DOHH2 (cell line): Measurements from ENCODE around the gene NGEF.

Experiments
- H3F3A ChIP-seq: fragments of 200-600 bp; sonication (generic), shearing (Covaris generic); 2 replicates; pipeline ENCODE4 v1.6.0; 2016; ENCODE audit warnings: antibody characterized with exemption, mild to moderate bottlenecking; ENCODE audit not compliant: control insufficient read depth, insufficient read depth
- H3K27ac ChIP-seq: fragments of 200-600 bp; sonication (generic); 2 replicates; pipeline ENCODE4 v1.5.1; 2014; ENCODE audit warnings: low read depth, mild to moderate bottlenecking, low read length, moderate library complexity
- H3K27me3 ChIP-seq: fragments of 200-600 bp; sonication (generic); 2 replicates; pipeline ENCODE4 v1.6.1; 2014; ENCODE audit warnings: mild to moderate bottlenecking, low read length, mixed read lengths; ENCODE audit not compliant: control insufficient read depth
- H3K36me3 ChIP-seq: fragments of 200-600 bp; sonication (generic); 2 replicates; pipeline ENCODE4 v1.6.1; 2014; ENCODE audit warnings: mild to moderate bottlenecking, low read length, moderate library complexity, mixed read lengths; ENCODE audit not compliant: control insufficient read depth
- H3K4me1 ChIP-seq: fragments of 200-600 bp; sonication (generic); 2 replicates; pipeline ENCODE4 v1.6.1; 2014; ENCODE audit warnings: mild to moderate bottlenecking, low read length, mixed read lengths; ENCODE audit not compliant: control insufficient read depth
- H3K4me2 ChIP-seq: fragments of 200-600 bp; sonication (generic); 2 replicates; pipeline ENCODE4 v1.6.0; 2014; ENCODE audit warnings: mild to moderate bottlenecking, low read length, moderate library complexity
- H3K4me3 ChIP-seq: fragments of 200-600 bp; sonication (generic); 2 replicates; pipeline ENCODE4 v1.5.1; 2014; ENCODE audit warnings: mild to moderate bottlenecking, low read length, mixed read lengths
- H3K79me2 ChIP-seq: fragments of 200-600 bp; sonication (generic); 2 replicates; pipeline ENCODE4 v1.6.1; 2014; ENCODE audit warnings: mild to moderate bottlenecking, low read length, mixed read lengths; ENCODE audit not compliant: control insufficient read depth
- H3K9me2 ChIP-seq: fragments of 200-600 bp; sonication (generic); replicated peaks from 2 replicates; pipeline ENCODE4 v1.6.1; 2014; ENCODE audit warnings: mild to moderate bottlenecking, low read length, mixed read lengths; ENCODE audit not compliant: control insufficient read depth
- H3K9me3 ChIP-seq: fragments of 200-600 bp; sonication (generic); 2 replicates; pipeline ENCODE4 v1.6.1; 2014; ENCODE audit warnings: antibody characterized with exemption, low read length, mixed read lengths; ENCODE audit not compliant: control insufficient read depth, insufficient read depth
- H4K20me1 ChIP-seq: fragments of 200-600 bp; sonication (generic); 2 replicates; pipeline ENCODE4 v1.6.0; 2014; ENCODE audit warnings: low read depth, mild to moderate bottlenecking, antibody characterized with exemption, low read length, moderate library complexity; ENCODE audit not compliant: control insufficient read depth, insufficient read depth
- EZH2phosphoT487 ChIP-seq: fragments of 200-600 bp; sonication (generic); IDR thresholded peaks from 2 replicates; pipeline ENCODE4 v1.6.1; 2017; ENCODE audit warnings: borderline replicate concordance, mild to moderate bottlenecking, antibody characterized with exemption, low read length, moderate library complexity, mixed read lengths
- TF ChIP-seq, protein P1 (sequence below): fragments of 200-600 bp; sonication (generic); IDR thresholded peaks from one replicate; pipeline ENCODE4 v1.5.1; 2014; ENCODE audit warnings: antibody characterized with exemption, mild to moderate bottlenecking, low read depth, low read length; ENCODE audit not compliant: poor library complexity, severe bottlenecking

NGEF gene

DNA sequence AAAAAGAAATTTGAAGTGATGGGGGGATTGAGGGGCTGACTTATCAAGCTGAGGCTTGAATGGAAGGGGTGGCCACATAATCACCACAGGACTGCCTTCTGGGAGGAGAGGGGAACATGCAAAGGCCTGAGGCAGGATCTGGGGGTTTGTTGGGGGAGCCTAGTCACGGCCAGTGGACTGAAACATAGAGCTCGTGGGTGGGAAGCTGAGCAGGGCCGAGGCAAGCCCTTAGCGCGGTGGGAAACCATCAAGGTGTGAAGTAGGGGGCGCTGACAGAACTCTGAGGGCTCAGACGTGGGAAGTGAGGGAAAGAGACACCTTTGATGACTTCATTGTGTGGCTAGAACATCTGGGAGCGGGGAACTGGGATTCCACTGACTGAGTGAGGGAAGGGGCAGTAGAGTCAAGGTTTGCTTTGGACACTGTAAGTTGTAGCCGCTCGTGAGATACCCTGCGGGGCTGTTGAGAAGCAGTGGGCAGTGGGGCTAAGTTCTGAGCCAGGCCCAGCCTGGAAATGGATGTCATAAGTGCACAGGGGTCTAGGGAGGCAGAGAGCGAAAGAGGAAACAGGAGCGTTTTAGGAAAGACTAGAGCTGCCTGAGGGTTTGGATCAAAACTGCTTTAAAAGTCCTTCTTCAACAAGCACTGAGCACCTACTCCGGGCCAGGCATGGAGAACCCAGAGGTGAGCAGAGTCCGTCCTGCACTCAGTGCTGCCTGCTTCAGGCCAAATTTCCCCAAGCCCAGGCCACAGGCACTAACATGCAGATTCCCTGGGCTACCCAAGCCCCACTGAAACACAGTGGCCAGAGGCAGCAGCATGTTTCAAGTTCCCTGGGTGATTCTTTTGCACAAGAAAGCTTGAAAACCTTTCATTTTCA, 143.7 kb downstream of the NGEF start:
- H3K4me2 ChIP-seq, result no peak overlapping the region
- H3K9me3 ChIP-seq, result no peaks in the 10 kb centered on the region
- no peaks in the 10 kb centered on the region for H3K27me3 ChIP-seq
- no peaks in the 10 kb centered on the region for H4K20me1 ChIP-seq
- no peak overlapping the region for H3K27ac ChIP-seq
- no peaks in the 10 kb centered on the region for H3K4me1 ChIP-seq
- H3K4me3 ChIP-seq, result no peak overlapping the region
- TF ChIP-seq, protein P1, sequence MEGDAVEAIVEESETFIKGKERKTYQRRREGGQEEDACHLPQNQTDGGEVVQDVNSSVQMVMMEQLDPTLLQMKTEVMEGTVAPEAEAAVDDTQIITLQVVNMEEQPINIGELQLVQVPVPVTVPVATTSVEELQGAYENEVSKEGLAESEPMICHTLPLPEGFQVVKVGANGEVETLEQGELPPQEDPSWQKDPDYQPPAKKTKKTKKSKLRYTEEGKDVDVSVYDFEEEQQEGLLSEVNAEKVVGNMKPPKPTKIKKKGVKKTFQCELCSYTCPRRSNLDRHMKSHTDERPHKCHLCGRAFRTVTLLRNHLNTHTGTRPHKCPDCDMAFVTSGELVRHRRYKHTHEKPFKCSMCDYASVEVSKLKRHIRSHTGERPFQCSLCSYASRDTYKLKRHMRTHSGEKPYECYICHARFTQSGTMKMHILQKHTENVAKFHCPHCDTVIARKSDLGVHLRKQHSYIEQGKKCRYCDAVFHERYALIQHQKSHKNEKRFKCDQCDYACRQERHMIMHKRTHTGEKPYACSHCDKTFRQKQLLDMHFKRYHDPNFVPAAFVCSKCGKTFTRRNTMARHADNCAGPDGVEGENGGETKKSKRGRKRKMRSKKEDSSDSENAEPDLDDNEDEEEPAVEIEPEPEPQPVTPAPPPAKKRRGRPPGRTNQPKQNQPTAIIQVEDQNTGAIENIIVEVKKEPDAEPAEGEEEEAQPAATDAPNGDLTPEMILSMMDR, result no peak
- no peak for TF ChIP-seq EZH2phosphoT487
- no peaks in the 10 kb centered on the region for H3K9me2 ChIP-seq
- no peaks in the 10 kb centered on the region for H3F3A ChIP-seq
- no peaks in the 10 kb centered on the region for H3K36me3 ChIP-seq
- no peaks in the 10 kb centered on the region for H3K79me2 ChIP-seq

DNA sequence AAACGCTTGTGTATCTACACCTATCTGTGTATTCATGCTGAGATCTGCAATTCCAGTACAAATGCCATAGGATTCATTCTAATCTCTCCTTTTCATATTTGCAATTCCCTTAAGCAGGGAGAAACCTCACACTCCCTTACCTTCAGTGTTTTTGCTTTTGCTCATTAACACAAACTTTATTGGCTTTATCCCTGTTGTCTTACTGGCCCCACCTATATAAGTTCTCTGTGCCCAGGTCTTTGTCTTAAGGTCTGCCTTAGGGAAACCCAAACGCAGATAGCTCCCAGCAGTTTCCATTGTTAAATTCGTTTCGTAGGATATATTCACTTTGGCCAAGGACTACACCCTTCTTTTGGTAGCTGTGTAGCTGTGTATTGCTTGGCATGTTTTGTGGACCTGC, 147.0 kb downstream of the NGEF start:
- H3K27ac ChIP-seq, result no peak overlapping the region
- H3K36me3 ChIP-seq, result no peaks in the 10 kb centered on the region
- no peak for TF ChIP-seq EZH2phosphoT487
- TF ChIP-seq, protein P1, result no peak
- 0 out of 2 replicates have a peak, but pooled peaks cover 3% of the 10 kb centered on the region for H3F3A ChIP-seq
- no peaks in the 10 kb centered on the region for H3K27me3 ChIP-seq
- H3K4me1 ChIP-seq, result no peaks in the 10 kb centered on the region
- no peaks in the 10 kb centered on the region for H4K20me1 ChIP-seq
- H3K4me3 ChIP-seq, result no peak overlapping the region
- H3K79me2 ChIP-seq, result no peaks in the 10 kb centered on the region
- H3K9me3 ChIP-seq, result no peaks in the 10 kb centered on the region
- no peak overlapping the region for H3K4me2 ChIP-seq
- no peaks in the 10 kb centered on the region for H3K9me2 ChIP-seq

DNA sequence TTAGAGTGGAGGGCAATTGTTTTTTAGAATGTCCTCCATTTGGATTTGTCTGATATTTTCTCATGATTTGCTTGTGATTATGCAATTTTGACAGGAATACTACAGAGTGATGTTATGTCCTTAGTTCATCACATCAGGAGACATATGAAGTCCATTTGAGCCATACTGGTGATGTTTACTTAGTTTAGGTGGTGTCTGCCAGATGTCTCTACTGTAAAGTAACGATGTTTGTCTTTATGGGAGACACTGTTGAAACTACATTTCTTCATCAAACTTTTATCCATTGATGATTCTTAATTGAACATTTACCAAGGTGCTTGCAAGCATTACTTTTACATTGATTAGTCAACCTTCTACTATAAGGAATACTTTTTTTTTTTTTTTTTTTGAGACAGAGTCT, 147.9 kb downstream of the NGEF start:
- H4K20me1 ChIP-seq, result no peaks in the 10 kb centered on the region
- H3K27ac ChIP-seq, result no peak overlapping the region
- no peaks in the 10 kb centered on the region for H3K36me3 ChIP-seq
- H3K9me2 ChIP-seq, result no peaks in the 10 kb centered on the region
- H3K4me3 ChIP-seq, result no peak overlapping the region
- H3F3A ChIP-seq, result 0 out of 2 replicates have a peak, but pooled peaks cover 3% of the 10 kb centered on the region
- H3K9me3 ChIP-seq, result no peaks in the 10 kb centered on the region
- H3K4me2 ChIP-seq, result no peak overlapping the region
- no peaks in the 10 kb centered on the region for H3K79me2 ChIP-seq
- TF ChIP-seq, protein P1, result no peak
- no peak for TF ChIP-seq EZH2phosphoT487
- no peaks in the 10 kb centered on the region for H3K4me1 ChIP-seq
- H3K27me3 ChIP-seq, result no peaks in the 10 kb centered on the region
